Spleen (tissue), 11 donors: ENCODE data around the gene C10orf71. TPM values are rescaled to one million over a fixed set of nuclear protein-coding genes. Genes with fewer than 3 reads are reported as not detected.

Experiments
- DNase-seq: peaks from one replicate; pipeline ENCODE4 v3.0.0-alpha.2; 2020
- H3K27ac ChIP-seq, 8 donors: fragments of 200-600 bp; sonication (generic) in 7 of 8; 1 replicate in 4 of 8; 2 replicates in 4 of 8; pipeline versions ENCODE4 v1.5.0 to v1.8.0; 2016 to 2021; ENCODE audit warnings: inconsistent platforms in 4 of 8, mild to moderate bottlenecking in 4 of 8, moderate library complexity in 1 of 8
- H3K27me3 ChIP-seq, 7 donors: fragments of 200-600 bp; sonication (generic) in 6 of 7; replicated peaks in 1 of 7; 1 replicate in 4 of 7; 2 replicates in 3 of 7; pipeline versions ENCODE4 v1.5.0 to v1.8.0; 2016 to 2021; ENCODE audit warnings: inconsistent platforms in 3 of 7, mild to moderate bottlenecking in 1 of 7
- H3K36me3 ChIP-seq, 6 donors: fragments of 200-600 bp; sonication (generic) in 5 of 6; 1 replicate in 4 of 6; 2 replicates in 2 of 6; pipeline versions ENCODE4 v1.5.0 to v1.8.0; 2016 to 2021; ENCODE audit warnings: inconsistent platforms in 2 of 6
- H3K4me1 ChIP-seq, 6 donors: fragments of 200-600 bp; sonication (generic) in 5 of 6; 1 replicate in 3 of 6; 2 replicates in 3 of 6; pipeline versions ENCODE4 v1.5.0 to v1.8.0; 2016 to 2021; ENCODE audit warnings: inconsistent platforms in 3 of 6
- H3K4me3 ChIP-seq, 8 donors: fragments of 200-600 bp; sonication (generic) in 7 of 8; 1 replicate in 4 of 8; 2 replicates in 4 of 8; pipeline versions ENCODE4 v1.5.0 to v1.8.0; 2016 to 2021; ENCODE audit warnings: inconsistent platforms in 4 of 8, mild to moderate bottlenecking in 4 of 8, moderate library complexity in 2 of 8
- H3K9me3 ChIP-seq, 8 donors: fragments of 200-600 bp; sonication (generic) in 7 of 8; 1 replicate in 4 of 8; 2 replicates in 4 of 8; pipeline versions ENCODE4 v1.5.0 to v1.8.0; 2016 to 2021; ENCODE audit warnings: inconsistent platforms in 4 of 8
- POLR2A ChIP-seq, 3 donors: fragments of 450-650 bp; IDR thresholded peaks; one replicate each; pipeline ENCODE4 v1.5.1; 2017; ENCODE audit warnings: antibody characterized with exemption in 3 of 3, mild to moderate bottlenecking in 1 of 3
- POLR2AphosphoS5 ChIP-seq, 3 donors: sonication (generic); formaldehyde crosslinking; IDR thresholded peaks; one replicate each; pipeline ENCODE4 v1.5.1; 2017; ENCODE audit warnings: antibody characterized with exemption in 3 of 3
- WGBS, 5 donors: extraction: QIAGEN DNeasy Blood & Tissue Kit in 3 of 5; methylation state at CpG; one replicate each; pipeline versions ENCODE4 v1.1.5 to v1.1.7; 2013 to 2018; 5-methylcytosine and 5-hydroxymethylcytosine counted together
- intact Hi-C: fragments of 100-400 bp; cut with DNase I; formaldehyde crosslinking; loops from one replicate; pipeline ENCODE4 v1.15.0; 2023; ENCODE audit warnings: low total_unique reads
- polyA plus RNA-seq, 3 donors: library from polyadenylated mRNA; stranded (reverse); fragments of 200-250 nt; gene quantifications; one replicate each; pipeline ENCODE4 v1.2.1, GENCODE V29; 2013
- total RNA-seq, 7 donors: library from RNA; depleted of rRNA in 3 of 7; stranded (reverse); fragments of >200 nt in 3 of 7; fragmentation: NEBNext Ultra II Directional in 4 of 7; extraction: Animal tissue kit (Norgen Biotek cat#: 25700) in 4 of 7; gene quantifications; one replicate each; pipeline versions ENCODE4 v1.1.0 to v1.2.1, GENCODE V29; 2016 to 2021
- TF ChIP-seq, protein P1 (sequence below), 11 experiments: fragments of 200-600 bp in 7 of 11; fragments of 450-650 bp in 4 of 11; sonication (generic) in 4 of 11; IDR thresholded peaks in 8 of 11; conservative IDR thresholded peaks in 3 of 11; 1 replicate in 7 of 11; 2 replicates in 4 of 11; pipeline versions ENCODE4 v1.4.0 to v1.8.0; 2016 to 2021; ENCODE audit warnings: antibody characterized with exemption in 11 of 11, inconsistent platforms in 4 of 11, mild to moderate bottlenecking in 1 of 11
- donor health status: healthy with polysubstance abuse.
- donor health status: DM: no; HTN: no; CAD: no; lungs with moderate emphysema.
- donor health status: DM: no; HTN: no; CAD: no.
- donor health status: Bipolar disorder and iron deficiency.
- donor health status: healthy.
- donor health status: DM: no; HTN: no; CAD: no.
- donor health status: DM: yes; HTN: yes; CAD: no.

C10orf71 gene
- total and polyA plus RNA-seq, 10 donors = not detected

DNA sequence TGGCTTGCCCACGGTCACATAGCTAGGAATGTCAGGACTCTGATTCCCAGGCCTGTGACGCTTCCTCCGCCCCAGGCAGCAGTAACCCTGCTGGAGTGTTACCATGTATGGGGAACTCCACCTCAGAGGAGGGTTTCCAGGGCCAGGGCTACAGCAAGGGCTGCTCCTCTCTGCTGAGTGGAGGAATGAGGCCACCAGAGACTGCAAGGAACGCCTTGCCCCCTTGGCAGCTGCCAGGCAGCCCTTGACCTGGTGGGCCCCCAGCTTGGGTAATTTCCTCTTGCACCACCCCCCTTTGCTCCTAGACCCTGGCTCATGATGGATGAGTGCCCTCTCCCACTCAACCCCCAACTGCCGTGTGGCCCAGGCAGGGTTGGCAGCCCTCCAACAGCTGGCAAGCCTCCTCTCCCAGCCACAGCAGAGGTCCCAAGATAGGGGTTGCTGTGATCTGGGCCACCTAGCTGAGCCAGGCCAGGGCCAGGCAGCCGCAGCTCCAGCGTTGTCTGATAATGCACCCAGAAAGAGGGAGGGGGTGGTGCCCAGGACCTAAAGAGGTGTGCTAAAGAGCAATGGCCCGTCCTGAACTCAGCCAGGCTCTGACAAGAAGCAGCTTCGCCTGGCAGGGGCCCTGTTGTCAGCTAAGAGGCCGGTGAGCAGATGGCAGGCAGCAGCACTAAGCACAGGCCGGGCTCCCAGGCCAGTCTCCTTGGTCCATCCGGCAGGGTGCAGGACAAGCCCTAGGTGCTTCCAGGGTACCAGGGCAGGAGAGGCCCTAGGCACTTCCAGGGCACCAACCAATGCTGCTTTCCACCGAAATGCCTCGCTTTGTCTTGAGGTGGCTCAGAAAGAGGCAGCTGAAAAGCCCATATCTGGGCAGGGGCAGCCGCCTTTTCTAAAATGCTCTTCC lies 61.6 kb downstream of the C10orf71 start:
- no peaks in the 10 kb centered on the region for H3K36me3 ChIP-seq
- H3K4me1 ChIP-seq = peaks cover 0 to 14% (median 5%) of the 10 kb centered on the region in 6 donors
- 42 to 72% (median 57%) methylated on average over 9 to 15 of the region's 15 CpGs for WGBS, 5 donors
- H3K9me3 ChIP-seq = peaks cover 0 to 12% (median 4%) of the 10 kb centered on the region in 8 donors
- H3K27ac ChIP-seq = peak overlapping the region in 1 of 8 donors; percentile 7
- intact Hi-C loops = no loop called here
- no peak for TF ChIP-seq POLR2A (IDR thresholded peaks at IDR 0.05)
- no peak for TF ChIP-seq POLR2AphosphoS5 (IDR thresholded peaks at IDR 0.05)
- TF ChIP-seq, protein P1, sequence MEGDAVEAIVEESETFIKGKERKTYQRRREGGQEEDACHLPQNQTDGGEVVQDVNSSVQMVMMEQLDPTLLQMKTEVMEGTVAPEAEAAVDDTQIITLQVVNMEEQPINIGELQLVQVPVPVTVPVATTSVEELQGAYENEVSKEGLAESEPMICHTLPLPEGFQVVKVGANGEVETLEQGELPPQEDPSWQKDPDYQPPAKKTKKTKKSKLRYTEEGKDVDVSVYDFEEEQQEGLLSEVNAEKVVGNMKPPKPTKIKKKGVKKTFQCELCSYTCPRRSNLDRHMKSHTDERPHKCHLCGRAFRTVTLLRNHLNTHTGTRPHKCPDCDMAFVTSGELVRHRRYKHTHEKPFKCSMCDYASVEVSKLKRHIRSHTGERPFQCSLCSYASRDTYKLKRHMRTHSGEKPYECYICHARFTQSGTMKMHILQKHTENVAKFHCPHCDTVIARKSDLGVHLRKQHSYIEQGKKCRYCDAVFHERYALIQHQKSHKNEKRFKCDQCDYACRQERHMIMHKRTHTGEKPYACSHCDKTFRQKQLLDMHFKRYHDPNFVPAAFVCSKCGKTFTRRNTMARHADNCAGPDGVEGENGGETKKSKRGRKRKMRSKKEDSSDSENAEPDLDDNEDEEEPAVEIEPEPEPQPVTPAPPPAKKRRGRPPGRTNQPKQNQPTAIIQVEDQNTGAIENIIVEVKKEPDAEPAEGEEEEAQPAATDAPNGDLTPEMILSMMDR (IDR thresholded peaks at IDR 0.05 in 8 of 11, conservative IDR thresholded peaks at IDR 0.05 in 3 of 11) = no peak
- H3K27me3 ChIP-seq = peaks cover 0 to 38% (median 0%) of the 10 kb centered on the region in 7 donors
- no peak overlapping the region for H3K4me3 ChIP-seq
- no peak for DNase-seq

DNA sequence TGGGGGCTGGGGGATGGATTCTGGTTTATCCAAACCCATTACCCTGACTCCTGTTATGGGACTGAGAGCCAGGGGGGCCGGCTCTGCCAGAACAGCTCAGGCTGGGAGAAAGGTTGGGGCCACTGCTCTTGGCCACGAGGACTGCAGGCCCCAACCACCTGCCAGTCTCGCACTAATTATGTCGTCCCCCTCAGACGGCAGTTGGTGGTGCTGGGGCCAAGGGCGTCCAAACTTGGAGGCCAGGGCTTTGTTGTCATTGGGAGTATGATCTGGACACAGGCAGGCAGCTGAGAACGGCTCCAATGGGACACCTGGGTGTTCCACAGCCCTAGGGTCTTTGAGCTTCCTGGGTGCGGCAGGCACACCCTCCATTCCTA lies 62.2 kb downstream of the C10orf71 start:
- no peak for DNase-seq
- no peaks in the 10 kb centered on the region for H3K36me3 ChIP-seq
- H3K9me3 ChIP-seq = peaks cover 0 to 12% (median 4%) of the 10 kb centered on the region in 8 donors
- peaks cover 0 to 14% (median 5%) of the 10 kb centered on the region in 6 donors for H3K4me1 ChIP-seq
- TF ChIP-seq POLR2A (IDR thresholded peaks at IDR 0.05) (no peak), POLR2AphosphoS5 (IDR thresholded peaks at IDR 0.05) (no peak)
- H3K27ac ChIP-seq = no peak overlapping the region
- H3K27me3 ChIP-seq = peaks cover 0 to 44% (median 0%) of the 10 kb centered on the region in 7 donors
- H3K4me3 ChIP-seq = no peak overlapping the region
- intact Hi-C loops = no loop called here
- WGBS, 5 donors = 78 to 91% (median 84%) methylated on average over 6 to 8 of the region's 8 CpGs

DNA sequence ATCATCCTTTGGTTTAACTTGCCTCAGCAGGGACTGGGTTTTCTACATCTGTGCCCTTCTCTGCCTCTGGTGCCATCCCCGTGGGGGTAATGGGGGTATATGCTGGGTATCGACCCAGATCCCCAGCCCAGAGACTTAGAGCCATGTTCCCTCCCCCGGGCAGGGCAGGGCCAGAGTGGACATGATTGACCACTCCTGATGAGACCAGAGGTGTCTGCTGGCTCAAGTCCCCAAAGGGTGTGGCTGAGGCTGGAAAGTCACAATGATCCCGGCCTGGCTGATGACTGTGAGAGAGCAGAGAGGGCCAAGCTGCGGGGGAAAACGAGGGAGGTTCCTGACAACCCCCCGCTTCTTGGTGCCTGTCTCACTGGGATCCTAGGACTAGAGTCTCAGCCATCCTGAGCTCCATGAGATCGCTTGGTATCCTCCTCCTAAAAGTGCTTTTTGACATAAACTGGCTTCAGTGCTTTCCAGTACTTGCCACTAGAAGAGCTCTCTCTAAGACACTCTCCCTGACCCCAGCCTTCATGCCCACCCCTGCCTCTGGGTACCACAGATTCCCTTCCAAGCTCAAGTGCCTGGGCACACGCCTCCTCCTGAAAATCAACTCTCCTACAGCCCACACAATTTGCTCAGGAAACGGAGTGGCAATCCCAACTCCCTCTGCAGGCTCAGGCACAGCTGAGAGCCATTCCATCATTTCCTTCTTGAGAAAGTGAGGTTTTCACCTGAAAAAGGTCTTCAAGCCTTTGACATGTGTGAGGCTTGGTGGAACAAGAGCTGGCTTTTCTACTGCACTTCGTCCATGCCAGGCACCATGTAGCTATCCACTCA lies 63.0 kb downstream of the C10orf71 start:
- no peak for TF ChIP-seq POLR2A (IDR thresholded peaks at IDR 0.05)
- TF ChIP-seq, protein P1 (IDR thresholded peaks at IDR 0.05 in 8 of 11, conservative IDR thresholded peaks at IDR 0.05 in 3 of 11) = no peak
- no peak for TF ChIP-seq POLR2AphosphoS5 (IDR thresholded peaks at IDR 0.05)
- Histone ChIP-seq H3K9me3 (peaks cover 0 to 11% (median 4%) of the 10 kb centered on the region in 8 donors), H3K36me3 (no peaks in the 10 kb centered on the region), H3K27me3 (peaks cover 0 to 50% (median 0%) of the 10 kb centered on the region in 7 donors), H3K4me3 (no peak overlapping the region), H3K27ac (no peak overlapping the region), H3K4me1 (peaks cover 0 to 14% (median 5%) of the 10 kb centered on the region in 6 donors)
- DNase-seq = no peak
- 66 to 83% (median 79%) methylated on average over 11 of the region's 11 CpGs for WGBS, 5 donors
- intact Hi-C loops = no loop called here

DNA sequence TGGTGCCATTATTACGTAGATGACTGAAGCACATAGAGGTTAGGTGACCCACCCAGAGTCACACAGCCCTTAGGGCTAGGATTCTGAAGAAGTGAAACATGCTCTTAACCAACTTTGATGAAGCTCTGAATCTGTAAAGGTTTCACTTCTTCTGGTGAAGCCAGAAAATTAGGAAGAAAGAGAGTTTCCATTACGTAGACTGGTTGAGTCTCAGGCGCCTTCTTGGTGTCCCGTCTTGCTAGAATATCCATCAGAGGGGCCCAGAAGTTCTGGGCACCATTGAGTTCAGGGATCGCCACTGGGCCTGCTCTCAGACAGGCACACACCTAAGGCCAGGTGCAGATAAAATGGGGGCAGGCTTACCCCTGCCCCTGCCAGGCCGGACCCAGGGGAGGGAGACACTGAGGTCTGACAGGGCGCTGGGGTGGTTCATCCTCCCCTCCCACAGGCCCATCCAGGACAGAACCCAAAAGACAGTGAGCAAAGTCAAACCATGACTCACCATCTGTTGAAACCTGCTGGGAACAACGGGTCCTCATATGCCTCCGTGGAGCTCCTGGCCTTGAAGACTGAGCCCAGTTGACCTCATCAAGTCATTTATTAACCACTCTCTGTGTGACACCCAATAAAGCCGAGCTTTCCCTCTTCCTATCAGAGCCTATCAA lies 63.8 kb downstream of the C10orf71 start:
- no peaks in the 10 kb centered on the region for H3K36me3 ChIP-seq
- intact Hi-C loops = no loop called here
- peaks cover 0 to 55% (median 0%) of the 10 kb centered on the region in 7 donors for H3K27me3 ChIP-seq
- no peak overlapping the region for H3K4me3 ChIP-seq
- H3K27ac ChIP-seq = peak overlapping the region in 2 of 8 donors; percentile 50 to 62
- TF ChIP-seq, protein P1 (IDR thresholded peaks at IDR 0.05 in 8 of 11, conservative IDR thresholded peaks at IDR 0.05 in 3 of 11) = no peak
- TF ChIP-seq POLR2A (IDR thresholded peaks at IDR 0.05) = no peak
- no peak for TF ChIP-seq POLR2AphosphoS5 (IDR thresholded peaks at IDR 0.05)
- H3K4me1 ChIP-seq = peaks cover 0 to 14% (median 5%) of the 10 kb centered on the region in 6 donors
- no peak for DNase-seq
- WGBS, 5 donors = 71 to 85% (median 79%) methylated on average over 10 of the region's 10 CpGs
- H3K9me3 ChIP-seq = peaks cover 0 to 3% (median 0%) of the 10 kb centered on the region in 8 donors
